ENCODE measurements around the gene AFF3.

DNA sequence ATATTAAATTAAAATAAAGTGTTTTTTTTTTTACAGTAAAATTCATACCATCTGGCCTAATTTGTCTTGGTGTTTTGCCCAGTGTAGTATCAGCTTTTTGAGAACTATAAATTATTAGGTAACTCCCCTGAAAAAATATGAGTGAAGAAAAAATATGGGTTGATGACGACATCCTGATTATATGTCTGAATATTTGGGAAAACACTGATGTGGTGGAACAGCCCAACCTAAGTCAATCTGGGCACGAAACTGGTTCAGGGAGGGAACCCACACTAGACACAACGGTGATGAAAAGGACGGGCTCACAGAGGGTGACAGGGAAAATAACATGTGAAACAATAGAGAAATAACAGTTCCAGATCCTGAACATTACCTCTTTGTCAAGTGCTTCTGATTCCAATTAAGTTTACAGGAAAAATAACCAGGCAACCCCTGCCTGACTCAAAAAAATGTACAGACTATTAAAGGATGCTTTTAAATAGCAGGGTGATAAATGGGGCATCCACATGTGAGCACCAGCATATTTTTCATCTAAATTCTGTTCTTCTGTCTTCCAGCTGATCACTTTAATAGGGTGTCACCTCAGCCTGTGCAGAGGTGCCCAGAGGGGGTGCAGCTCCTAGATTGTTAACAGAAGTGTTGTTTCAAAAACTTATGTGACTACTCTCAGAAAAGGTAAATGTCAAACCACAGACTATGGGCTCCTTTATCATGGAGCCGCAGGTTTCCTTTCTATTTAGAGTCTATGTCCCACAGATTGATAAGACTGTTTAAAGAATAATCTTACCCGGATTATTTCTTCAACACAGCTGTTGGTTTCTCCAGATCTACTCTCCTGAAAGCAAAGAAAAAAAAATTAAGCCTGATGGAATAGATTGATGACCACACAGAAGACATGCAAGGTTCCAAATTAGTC, 305.4 kb downstream of the AFF3 start:
- TF ChIP-seq, protein P1, sequence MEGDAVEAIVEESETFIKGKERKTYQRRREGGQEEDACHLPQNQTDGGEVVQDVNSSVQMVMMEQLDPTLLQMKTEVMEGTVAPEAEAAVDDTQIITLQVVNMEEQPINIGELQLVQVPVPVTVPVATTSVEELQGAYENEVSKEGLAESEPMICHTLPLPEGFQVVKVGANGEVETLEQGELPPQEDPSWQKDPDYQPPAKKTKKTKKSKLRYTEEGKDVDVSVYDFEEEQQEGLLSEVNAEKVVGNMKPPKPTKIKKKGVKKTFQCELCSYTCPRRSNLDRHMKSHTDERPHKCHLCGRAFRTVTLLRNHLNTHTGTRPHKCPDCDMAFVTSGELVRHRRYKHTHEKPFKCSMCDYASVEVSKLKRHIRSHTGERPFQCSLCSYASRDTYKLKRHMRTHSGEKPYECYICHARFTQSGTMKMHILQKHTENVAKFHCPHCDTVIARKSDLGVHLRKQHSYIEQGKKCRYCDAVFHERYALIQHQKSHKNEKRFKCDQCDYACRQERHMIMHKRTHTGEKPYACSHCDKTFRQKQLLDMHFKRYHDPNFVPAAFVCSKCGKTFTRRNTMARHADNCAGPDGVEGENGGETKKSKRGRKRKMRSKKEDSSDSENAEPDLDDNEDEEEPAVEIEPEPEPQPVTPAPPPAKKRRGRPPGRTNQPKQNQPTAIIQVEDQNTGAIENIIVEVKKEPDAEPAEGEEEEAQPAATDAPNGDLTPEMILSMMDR (IDR thresholded peaks at IDR 0.05; ENCODE audit: low read depth, low read length), result no peak
- no peak for TF ChIP-seq EZH2phosphoT487 (IDR thresholded peaks at IDR 0.05; ENCODE audit: low read depth)
